ENCODE data around the gene ABCC1.

DNA sequence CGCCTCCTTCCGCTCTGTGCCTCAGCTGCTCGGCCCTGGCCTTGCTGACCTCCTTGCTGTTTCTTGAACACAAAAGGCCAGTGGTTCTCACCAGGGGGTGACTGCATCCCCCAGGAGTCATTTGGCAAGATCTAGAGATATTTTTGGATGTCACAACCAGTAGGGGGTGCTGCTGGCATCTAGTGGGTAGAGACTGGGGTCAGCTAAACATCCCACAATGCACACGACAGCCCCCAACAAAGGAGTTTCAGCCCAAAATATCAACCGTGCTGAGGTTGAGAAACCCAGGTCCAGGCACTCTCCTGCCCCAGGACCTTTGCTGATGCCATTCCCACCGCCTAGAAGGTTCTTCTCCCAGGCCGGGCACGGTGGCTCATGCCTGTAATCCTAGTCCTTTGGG is 234.1 kb downstream of the ABCC1 start:
- peak; percentile 51 for TF ChIP-seq CTCF (IDR thresholded peaks at IDR 0.05; ENCODE audit: low read depth, low read length)
- no peak for TF ChIP-seq POLR2A (IDR thresholded peaks at IDR 0.05; ENCODE audit: extremely low read depth, insufficient read length)
- no peak for TF ChIP-seq MAX (IDR thresholded peaks at IDR 0.05; ENCODE audit: low read depth, low read length)
- TF ChIP-seq MYC (IDR thresholded peaks at IDR 0.05; ENCODE audit: low read depth, low read length) = no peak
